GM19099 (cell line): ENCODE results near the gene IVNS1ABP.

Source experiments
- POLR2A ChIP-seq: IDR thresholded peaks from 3 replicates; pipeline ENCODE4 v1.6.1; 2011; ENCODE audit warnings: low read depth; ENCODE audit not compliant: insufficient read length; ENCODE audit errors: extremely low read depth

Gene IVNS1ABP

GRCh38 chr1:185342017-185342416 is 25.0 kb upstream of the IVNS1ABP start:
- no peak for TF ChIP-seq POLR2A

- no peak for TF ChIP-seq POLR2A
Observed at GRCh38 chr1:185341196-185341781, 24.2 kb upstream of the IVNS1ABP start.

DNA sequence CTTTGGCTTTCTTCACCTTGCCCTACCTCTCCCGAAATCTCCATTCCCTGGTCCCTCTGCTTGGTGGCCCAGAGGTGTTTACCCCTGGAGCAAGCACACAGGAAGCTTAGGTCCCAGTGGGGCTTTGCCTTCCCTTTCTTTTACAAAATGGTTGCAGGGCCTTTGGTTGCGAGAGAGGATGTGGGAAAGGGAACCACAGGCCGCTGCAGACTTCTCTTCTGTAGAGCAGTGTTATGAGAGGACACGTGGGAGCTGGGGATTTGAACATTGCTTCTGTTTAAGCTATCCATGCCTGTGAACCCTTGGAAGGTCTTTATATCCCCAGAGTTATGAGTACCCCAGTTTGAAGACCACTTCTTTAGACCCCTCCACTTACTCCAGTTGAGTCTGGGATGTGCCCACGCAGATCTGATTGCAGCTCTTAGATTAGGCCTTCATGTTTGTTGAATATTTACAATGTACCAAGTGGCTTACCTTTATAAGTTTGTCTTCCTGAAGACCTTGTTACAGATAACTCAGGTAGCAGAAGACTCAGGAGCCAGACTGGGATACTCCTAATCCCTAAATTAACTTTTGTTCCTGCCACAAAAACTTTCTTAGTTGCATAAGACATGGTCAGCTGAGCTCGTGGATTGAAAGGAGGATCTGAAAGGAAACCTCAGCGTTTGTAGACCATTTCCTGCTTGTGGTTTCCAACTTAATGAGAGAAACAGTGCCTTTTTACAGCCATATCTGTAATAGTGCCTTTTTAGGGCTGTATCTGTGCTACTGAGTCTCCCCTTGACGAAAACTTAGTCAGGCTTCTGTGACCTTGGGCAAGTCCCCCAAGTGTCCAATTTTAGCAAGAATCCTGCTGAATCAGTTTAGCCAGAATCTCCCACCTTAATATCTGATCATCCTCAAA is 21.9 kb upstream of the IVNS1ABP start:
- no peak for TF ChIP-seq POLR2A

DNA sequence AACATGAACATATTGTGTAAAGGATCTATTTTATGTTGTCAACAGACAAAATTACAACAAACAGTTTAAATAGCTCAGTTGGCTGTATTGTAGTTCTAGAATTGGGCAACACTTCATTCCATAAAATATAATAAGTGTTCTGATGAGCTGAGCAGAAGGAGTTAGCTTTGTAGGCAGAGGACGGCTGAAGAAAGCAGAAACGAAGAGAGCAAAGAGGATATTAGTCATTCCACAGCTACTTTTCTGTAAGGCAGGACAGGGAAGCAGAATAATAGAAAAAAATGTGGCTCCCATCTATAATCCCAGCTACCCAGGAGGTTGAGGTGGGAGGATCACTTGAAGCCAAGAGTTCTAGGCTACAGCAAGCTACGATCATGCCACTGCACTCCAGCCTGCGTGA is 20.2 kb upstream of the IVNS1ABP start:
- TF ChIP-seq POLR2A = no peak

GRCh38 chr1:185334182-185334581 is 17.1 kb upstream of the IVNS1ABP start:
- TF ChIP-seq POLR2A = no peak

GRCh38 chr1:185328255-185328654 is 11.2 kb upstream of the IVNS1ABP start:
- TF ChIP-seq POLR2A = no peak

DNA sequence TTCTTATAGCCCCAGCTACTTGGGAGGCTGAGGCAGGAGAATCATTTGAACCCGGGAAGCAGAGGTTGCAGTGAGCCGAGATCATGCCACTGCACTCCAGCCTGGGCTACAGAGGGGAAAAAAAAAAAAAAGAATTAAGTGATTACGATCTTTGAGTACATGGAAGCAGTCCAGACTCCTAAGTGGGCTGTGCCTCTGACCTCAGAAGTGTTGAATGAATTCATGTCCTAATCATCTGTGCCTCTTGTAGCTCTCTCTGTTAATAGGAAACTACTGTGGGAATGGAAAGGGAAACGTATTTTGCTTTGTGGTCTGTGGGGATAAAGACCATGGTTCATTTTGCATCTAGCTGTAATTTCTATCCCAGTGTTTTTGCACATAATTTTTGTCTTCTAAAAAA is 8.4 kb upstream of the IVNS1ABP start:
- TF ChIP-seq POLR2A = no peak

GRCh38 chr1:185324118-185324517 is 7.1 kb upstream of the IVNS1ABP start:
- TF ChIP-seq POLR2A = no peak

DNA sequence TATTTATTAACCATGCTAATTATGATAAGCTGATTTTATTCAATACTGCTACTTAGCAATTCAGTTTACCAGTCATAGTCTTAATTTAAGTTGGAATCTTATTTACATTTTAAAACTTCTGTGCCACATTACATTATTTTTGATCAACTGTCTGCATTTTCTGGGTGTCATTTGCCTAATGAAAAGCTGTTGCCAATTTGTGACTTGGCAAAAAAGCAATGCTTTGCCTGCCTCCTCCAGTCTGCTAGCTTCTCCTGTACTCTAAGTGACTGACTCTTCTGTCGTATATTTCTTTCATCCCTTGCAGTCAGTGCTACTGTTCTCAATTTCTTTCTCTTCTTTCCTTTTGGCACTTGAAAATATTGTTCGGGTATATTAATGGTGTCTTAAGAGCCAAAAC is 5.6 kb upstream of the IVNS1ABP start:
- no peak for TF ChIP-seq POLR2A

GRCh38 chr1:185319139-185319475 is 2.1 kb upstream of the IVNS1ABP start:
- no peak for TF ChIP-seq POLR2A

GRCh38 chr1:185318431-185319138 is 1.5 kb upstream of the IVNS1ABP start:
- no peak for TF ChIP-seq POLR2A

- no peak for TF ChIP-seq POLR2A
Observed at GRCh38 chr1:185317886-185318310, 855 bp upstream of the IVNS1ABP start.

DNA sequence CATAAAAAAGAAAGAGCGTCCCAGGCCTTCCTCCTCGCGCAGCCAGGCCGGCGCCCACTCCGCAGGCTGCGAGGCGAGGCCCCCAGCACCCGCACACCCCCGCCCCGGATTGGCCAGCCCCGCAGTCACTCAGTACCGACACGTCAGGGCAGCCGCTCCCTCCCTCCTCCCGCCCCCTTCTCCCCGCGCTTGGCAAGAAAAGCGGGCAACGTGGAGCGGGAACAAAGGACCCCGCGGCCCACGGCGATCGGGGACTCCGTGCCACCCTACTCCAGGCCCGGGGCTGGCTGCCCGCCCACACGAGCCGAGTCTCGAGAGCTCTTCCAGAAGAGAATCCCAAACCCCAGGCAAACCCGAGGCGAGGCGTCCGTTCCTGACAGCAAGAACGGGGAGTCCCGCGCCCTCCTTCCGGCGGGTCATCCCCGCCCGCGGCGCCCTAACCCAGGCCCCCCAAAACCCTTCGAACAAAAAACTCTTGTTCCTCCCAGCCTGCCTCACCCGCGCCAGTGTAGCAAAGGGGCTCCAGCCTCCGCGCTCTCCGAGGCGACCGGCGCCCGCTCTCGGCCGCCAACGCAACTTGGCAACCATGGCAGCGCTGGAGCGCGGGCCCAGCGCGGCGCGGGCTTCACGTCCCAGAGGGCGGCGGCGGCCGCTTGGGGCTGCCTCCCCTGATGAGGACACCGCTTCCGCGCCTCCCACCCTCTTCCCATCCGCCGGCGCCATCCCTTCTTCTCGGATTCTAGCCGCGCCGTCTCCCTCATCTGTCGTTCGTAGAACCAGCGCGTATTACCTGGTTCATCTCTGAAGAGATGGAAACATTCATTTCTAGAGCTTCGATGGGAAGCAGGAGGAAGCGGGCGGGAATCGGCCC is 645 bp downstream of the IVNS1ABP start:
- TF ChIP-seq POLR2A = peak; percentile 47

- TF ChIP-seq POLR2A = no peak
Observed at GRCh38 chr1:185315445-185316071, 1.5 kb downstream of the IVNS1ABP start.
